ENCODE measurements around the gene SERPINA9. TPM values are rescaled to one million over a fixed set of nuclear protein-coding genes. Genes with fewer than 3 reads are reported as not detected.

The SERPINA9 gene
- not detected for total RNA-seq

- TF ChIP-seq, protein P1, sequence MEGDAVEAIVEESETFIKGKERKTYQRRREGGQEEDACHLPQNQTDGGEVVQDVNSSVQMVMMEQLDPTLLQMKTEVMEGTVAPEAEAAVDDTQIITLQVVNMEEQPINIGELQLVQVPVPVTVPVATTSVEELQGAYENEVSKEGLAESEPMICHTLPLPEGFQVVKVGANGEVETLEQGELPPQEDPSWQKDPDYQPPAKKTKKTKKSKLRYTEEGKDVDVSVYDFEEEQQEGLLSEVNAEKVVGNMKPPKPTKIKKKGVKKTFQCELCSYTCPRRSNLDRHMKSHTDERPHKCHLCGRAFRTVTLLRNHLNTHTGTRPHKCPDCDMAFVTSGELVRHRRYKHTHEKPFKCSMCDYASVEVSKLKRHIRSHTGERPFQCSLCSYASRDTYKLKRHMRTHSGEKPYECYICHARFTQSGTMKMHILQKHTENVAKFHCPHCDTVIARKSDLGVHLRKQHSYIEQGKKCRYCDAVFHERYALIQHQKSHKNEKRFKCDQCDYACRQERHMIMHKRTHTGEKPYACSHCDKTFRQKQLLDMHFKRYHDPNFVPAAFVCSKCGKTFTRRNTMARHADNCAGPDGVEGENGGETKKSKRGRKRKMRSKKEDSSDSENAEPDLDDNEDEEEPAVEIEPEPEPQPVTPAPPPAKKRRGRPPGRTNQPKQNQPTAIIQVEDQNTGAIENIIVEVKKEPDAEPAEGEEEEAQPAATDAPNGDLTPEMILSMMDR (IDR thresholded peaks at IDR 0.05; ENCODE audit: low read depth): no peak
Measured at GRCh38 chr14:94476023-94476422, at the start of gene SERPINA9. Gene SERPINA9 (minus strand): TSS chr14:94476197. CDS start chr14:94469840, 6,357 bp downstream.

- TF ChIP-seq, protein P1 (IDR thresholded peaks at IDR 0.05; ENCODE audit: low read depth): no peak
Measured at GRCh38 chr14:94524093-94524492, 48.1 kb upstream of the SERPINA9 start.

- TF ChIP-seq, protein P1 (IDR thresholded peaks at IDR 0.05; ENCODE audit: low read depth): no peak
Measured at GRCh38 chr14:94523265-94523664, 47.3 kb upstream of the SERPINA9 start.

DNA sequence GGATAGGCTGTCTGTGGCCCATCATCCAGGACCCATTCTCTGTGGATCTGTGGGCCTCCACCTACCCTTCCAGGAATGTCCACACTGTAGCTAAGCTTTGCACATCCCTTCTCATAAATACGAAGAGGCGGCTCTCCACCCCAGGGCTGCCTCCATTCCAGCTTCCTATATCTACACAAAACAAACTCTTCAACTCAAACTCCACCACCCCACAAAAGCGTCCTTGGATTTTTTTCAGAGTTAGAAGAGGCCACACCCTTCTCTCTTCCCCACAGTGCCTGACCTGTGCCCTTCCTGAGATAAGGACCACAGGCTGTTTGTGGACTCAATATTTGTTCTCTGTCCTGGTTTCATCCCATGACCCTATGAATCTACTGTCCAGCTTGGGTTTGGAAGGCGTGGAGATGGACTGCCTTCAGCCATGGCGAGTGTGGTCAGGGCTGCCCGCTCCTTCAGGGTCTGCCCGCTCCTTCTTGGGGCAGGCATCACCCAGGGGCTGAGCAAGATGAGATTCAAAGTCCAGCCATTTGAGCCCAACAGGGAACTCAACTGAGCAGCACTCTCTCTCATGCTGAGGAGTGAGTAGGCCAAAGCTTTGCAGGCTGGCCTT is 46.2 kb upstream of the SERPINA9 start:
- TF ChIP-seq, protein P1 (IDR thresholded peaks at IDR 0.05; ENCODE audit: low read depth): no peak

GRCh38 chr14:94521375-94522114 is 45.5 kb upstream of the SERPINA9 start:
- TF ChIP-seq, protein P1 (IDR thresholded peaks at IDR 0.05; ENCODE audit: low read depth): no peak

DNA sequence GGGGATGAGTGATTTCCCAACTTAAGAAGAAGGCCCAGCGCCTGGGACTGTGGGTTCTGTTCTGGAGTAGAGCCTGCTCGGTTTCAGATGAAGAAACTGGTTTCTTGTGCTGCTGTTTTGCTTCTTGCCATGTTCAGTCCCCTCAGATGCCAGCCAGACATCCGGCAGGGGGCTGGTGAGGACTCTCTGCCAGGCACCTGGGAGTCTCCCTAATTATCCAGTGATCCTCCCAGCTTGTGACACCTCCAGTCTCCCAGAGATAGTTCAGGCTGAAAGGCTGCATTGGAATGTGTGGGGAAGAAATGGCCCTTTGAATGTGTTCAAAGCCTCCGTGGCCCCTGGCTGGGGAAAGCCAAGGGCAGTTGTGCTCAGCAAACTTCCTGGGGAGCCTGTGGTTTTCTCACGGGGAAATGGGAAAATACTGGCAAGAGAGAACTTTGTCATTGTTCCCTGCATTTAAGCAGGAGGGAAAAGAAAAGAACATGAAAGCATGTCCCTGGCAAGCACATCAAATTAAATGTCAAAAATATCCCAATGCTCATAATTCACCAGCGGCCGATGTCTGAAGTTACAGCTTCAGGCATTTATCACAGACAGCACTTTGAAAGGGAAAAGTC is 41.8 kb upstream of the SERPINA9 start:
- TF ChIP-seq, protein P1 (IDR thresholded peaks at IDR 0.05; ENCODE audit: low read depth): no peak

GRCh38 chr14:94517248-94517640 is 41.2 kb upstream of the SERPINA9 start:
- TF ChIP-seq, protein P1 (IDR thresholded peaks at IDR 0.05; ENCODE audit: low read depth): no peak
